Left ventricle myocardium inferior (tissue), 1 donor: Measurements from ENCODE around the gene RAB23. TPM values are rescaled to one million over a fixed set of nuclear protein-coding genes. Genes with fewer than 3 reads are reported as not detected.

Experiments
- DNase-seq: peaks from one replicate; pipeline ENCODE4 v3.0.0-alpha.2; 2020
- H3K27ac ChIP-seq: fragments of 200-600 bp; replicated peaks from 2 replicates; pipeline ENCODE4 v1.8.0; 2021
- H3K27me3 ChIP-seq: fragments of 200-600 bp; 2 replicates; pipeline ENCODE4 v1.8.0; 2021; ENCODE audit warnings: low read depth
- H3K36me3 ChIP-seq: fragments of 200-600 bp; 2 replicates; pipeline ENCODE4 v1.8.0; 2021
- H3K4me1 ChIP-seq: fragments of 200-600 bp; 2 replicates; pipeline ENCODE4 v1.8.0; 2021
- H3K4me3 ChIP-seq: fragments of 200-600 bp; 2 replicates; pipeline ENCODE4 v1.8.0; 2021; ENCODE audit warnings: mild to moderate bottlenecking, moderate library complexity
- H3K9me3 ChIP-seq: fragments of 200-600 bp; replicated peaks from 2 replicates; pipeline ENCODE4 v1.8.0; 2021
- intact Hi-C: fragments of 100-400 bp; cut with micrococcal nuclease; formaldehyde crosslinking; loops from one replicate; pipeline ENCODE4 v1.11.0; 2022
- total RNA-seq: library from RNA; stranded (reverse); fragmentation: NEBNext Ultra II Directional; extraction: Animal tissue kit (Norgen Biotek cat#: 25700); gene quantifications from one replicate; pipeline ENCODE4 v1.2.1, GENCODE V29; 2021
- TF ChIP-seq, protein P1 (sequence below): fragments of 200-600 bp; IDR thresholded peaks from 2 replicates; pipeline ENCODE4 v1.8.0; 2021; ENCODE audit warnings: antibody characterized with exemption, mild to moderate bottlenecking, borderline replicate concordance
- donor health status: DM: no; HTN: yes; CAD: no; lungs with severe emphysema.

Gene RAB23
- total RNA-seq, 1 donor from 2014 or later = 10.9 TPM

DNA sequence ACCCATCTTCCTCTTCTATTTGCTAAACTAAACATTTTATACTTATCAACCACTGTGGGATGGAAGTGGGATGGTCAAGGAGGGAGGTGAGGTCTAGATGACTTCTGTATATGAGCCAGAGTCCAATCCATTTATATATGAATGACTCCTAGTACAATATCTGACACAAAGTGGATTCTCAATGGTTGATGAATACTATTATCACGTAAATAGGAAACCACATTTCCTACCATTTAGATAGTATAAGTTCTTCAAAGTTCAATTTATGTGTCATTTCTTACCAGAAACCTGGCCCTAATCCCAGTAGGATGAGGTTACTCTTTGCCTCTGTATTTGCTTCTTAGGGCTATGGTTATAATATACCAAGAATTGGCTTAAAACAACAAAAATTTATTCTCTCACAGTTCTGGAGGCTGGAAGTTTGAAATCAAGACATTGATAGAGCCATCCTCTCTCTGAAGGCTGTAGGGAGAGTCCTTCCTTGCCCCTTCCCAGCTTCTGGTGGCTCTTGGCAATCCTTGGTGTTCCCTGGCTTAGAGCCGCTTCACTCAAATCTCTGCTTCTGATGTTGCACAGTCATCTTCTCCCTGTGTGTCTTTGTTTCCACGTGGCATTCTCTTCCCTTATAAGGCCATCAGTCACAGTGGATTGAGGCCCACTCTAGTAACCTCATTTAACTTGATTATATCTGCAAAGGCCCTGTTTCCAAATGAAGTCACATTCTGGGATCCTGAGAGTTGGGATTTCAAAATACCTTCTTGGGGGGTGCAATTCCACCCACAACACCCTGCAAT, 41.0 kb upstream of the RAB23 start:
- H3K4me1 ChIP-seq = no peaks in the 10 kb centered on the region
- peak overlapping the region; percentile 64 for H3K27ac ChIP-seq
- intact Hi-C loops = no loop called here
- no peaks in the 10 kb centered on the region for H3K9me3 ChIP-seq
- no peak for DNase-seq
- TF ChIP-seq, protein P1, sequence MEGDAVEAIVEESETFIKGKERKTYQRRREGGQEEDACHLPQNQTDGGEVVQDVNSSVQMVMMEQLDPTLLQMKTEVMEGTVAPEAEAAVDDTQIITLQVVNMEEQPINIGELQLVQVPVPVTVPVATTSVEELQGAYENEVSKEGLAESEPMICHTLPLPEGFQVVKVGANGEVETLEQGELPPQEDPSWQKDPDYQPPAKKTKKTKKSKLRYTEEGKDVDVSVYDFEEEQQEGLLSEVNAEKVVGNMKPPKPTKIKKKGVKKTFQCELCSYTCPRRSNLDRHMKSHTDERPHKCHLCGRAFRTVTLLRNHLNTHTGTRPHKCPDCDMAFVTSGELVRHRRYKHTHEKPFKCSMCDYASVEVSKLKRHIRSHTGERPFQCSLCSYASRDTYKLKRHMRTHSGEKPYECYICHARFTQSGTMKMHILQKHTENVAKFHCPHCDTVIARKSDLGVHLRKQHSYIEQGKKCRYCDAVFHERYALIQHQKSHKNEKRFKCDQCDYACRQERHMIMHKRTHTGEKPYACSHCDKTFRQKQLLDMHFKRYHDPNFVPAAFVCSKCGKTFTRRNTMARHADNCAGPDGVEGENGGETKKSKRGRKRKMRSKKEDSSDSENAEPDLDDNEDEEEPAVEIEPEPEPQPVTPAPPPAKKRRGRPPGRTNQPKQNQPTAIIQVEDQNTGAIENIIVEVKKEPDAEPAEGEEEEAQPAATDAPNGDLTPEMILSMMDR = no peak
- no peaks in the 10 kb centered on the region for H3K36me3 ChIP-seq
- H3K27me3 ChIP-seq = no peaks in the 10 kb centered on the region
- H3K4me3 ChIP-seq = no peak overlapping the region

DNA sequence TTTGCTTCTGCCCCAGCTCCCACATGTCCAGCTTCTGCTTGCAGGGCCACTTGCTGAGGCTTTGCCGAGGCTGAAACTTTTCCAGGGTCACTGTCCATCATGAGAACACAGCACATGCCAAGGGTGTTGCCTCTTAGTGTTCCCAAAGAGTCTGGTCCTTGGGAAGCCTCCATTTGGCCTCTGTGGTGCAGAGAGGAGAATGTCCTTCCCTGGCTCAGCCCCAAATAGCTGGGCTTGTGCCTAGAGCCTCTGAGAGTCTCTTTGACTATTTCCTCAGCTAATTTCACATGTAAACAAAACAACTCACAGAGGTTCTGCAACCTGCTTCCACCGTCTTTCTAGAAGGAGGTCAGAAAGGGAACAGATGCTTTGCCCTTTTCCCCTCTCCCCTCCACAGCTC, 40.4 kb upstream of the RAB23 start:
- H3K36me3 ChIP-seq = no peaks in the 10 kb centered on the region
- peak; percentile 74 for DNase-seq
- no peaks in the 10 kb centered on the region for H3K4me1 ChIP-seq
- intact Hi-C loops = no loop called here
- TF ChIP-seq, protein P1 = no peak
- no peaks in the 10 kb centered on the region for H3K9me3 ChIP-seq
- H3K4me3 ChIP-seq = no peak overlapping the region
- H3K27me3 ChIP-seq = no peaks in the 10 kb centered on the region
- peak overlapping the region; percentile 64 for H3K27ac ChIP-seq

DNA sequence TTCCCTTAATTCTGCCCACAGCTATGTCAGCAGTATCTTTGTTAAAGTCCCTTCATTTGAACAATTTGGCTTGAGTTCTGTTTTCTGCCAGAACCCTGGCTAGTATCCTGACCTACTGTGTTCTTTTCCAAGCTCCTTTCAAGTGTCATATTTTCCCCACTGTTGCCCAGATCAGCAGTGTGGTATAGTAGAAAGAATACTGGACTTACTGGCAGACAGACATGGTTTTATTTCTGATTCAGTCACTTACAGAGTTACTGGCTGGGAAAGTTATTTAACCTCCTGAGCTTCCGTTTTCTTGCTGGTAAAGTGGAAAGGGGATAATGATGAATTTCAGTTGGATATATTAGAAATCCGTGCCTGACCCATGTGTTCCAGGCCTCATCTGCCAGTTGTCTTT, 39.8 kb upstream of the RAB23 start:
- Histone ChIP-seq H3K4me3 (no peak overlapping the region), H3K9me3 (no peaks in the 10 kb centered on the region), H3K36me3 (no peaks in the 10 kb centered on the region), H3K27me3 (no peaks in the 10 kb centered on the region), H3K27ac (peak overlapping the region; percentile 64), H3K4me1 (no peaks in the 10 kb centered on the region)
- intact Hi-C loops = no loop called here
- TF ChIP-seq, protein P1 = no peak
- no peak for DNase-seq

DNA sequence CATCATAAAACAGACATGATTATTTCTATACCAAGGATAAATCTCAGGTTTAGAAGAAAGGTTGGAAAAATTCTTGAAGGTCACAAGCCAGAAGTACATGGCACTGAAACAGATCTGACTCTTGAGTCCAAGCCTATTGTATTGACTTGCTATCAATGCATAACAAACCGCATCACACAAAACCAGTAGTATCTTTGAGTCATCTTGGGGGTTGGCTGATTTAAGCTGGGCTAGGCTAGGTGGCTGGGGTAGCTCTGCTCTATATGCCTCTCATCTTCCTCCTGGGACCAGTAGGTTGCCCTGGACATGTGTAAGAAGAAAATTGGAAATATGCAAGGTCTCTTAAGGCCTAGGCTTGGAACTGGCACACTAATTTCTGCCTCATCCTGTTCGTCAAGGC, 37.0 kb upstream of the RAB23 start:
- Histone ChIP-seq H3K27me3 (no peaks in the 10 kb centered on the region), H3K27ac (peak overlapping the region; percentile 76), H3K36me3 (no peaks in the 10 kb centered on the region), H3K4me1 (no peaks in the 10 kb centered on the region), H3K9me3 (no peaks in the 10 kb centered on the region), H3K4me3 (no peak overlapping the region)
- no peak for DNase-seq
- TF ChIP-seq, protein P1 = no peak
- intact Hi-C loops = no loop called here

DNA sequence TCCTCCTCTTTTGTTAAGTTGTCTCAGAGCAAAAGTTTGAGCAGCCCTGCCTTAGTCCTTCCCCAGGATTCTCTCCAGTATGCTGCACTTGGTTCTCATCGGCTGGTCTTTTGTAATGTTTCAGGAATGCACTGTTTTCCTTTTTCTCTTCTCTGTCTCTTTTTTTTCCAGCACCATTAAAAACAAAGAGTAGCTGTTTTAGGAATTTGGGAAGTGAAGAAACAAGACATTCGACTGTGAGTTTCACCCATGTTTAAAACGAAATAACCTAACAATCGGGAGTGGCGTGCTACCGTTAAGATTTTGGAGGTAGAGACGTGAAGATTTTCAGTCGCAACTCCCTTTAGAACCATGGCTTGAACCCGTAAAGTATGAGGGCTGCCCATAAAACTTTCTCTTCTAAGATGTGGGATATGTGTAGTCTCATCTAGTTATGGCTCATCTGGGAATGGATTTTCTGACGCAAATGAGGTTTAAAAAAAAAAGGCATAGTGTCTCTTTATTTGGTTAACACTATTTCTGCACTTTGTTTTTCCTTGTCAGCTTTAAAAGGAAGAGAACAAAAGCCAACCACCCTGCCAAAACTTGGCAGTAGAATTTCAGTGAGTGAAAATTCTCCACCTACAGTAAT, 35.9 kb upstream of the RAB23 start:
- intact Hi-C loops = no loop called here
- peaks cover 4% of the 10 kb centered on the region for H3K4me1 ChIP-seq
- H3K4me3 ChIP-seq = peak overlapping the region; percentile 20
- no peaks in the 10 kb centered on the region for H3K27me3 ChIP-seq
- no peaks in the 10 kb centered on the region for H3K9me3 ChIP-seq
- H3K36me3 ChIP-seq = no peaks in the 10 kb centered on the region
- H3K27ac ChIP-seq = peak overlapping the region; percentile 76
- TF ChIP-seq, protein P1 = no peak
- DNase-seq = no peak
